HG02852 (cell line): Measurements from ENCODE around the gene PCSK9.

Source experiments
- ATAC-seq: cut with Tn5 transposase; IDR thresholded peaks from one replicate; pipeline ENCODE4 v1.9.1; 2021; ENCODE audit warnings: mild to moderate bottlenecking, moderate library complexity; ENCODE audit not compliant: unreplicated experiment

PCSK9 gene

GRCh38 chr1:55057270-55057955 lies 18.1 kb downstream of the PCSK9 start:
- no peak for ATAC-seq

DNA sequence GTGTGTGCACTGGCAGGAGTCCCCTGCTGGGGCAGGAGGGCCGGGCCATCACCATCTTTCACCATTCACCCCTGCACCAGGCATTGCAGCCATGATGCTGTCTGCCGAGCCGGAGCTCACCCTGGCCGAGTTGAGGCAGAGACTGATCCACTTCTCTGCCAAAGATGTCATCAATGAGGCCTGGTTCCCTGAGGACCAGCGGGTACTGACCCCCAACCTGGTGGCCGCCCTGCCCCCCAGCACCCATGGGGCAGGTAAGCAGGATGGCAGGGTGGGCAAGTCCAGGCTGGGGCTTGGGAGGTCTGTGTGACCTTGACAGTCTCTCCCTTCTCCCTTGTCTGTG lies 18.6 kb downstream of the PCSK9 start:
- no peak for ATAC-seq

DNA sequence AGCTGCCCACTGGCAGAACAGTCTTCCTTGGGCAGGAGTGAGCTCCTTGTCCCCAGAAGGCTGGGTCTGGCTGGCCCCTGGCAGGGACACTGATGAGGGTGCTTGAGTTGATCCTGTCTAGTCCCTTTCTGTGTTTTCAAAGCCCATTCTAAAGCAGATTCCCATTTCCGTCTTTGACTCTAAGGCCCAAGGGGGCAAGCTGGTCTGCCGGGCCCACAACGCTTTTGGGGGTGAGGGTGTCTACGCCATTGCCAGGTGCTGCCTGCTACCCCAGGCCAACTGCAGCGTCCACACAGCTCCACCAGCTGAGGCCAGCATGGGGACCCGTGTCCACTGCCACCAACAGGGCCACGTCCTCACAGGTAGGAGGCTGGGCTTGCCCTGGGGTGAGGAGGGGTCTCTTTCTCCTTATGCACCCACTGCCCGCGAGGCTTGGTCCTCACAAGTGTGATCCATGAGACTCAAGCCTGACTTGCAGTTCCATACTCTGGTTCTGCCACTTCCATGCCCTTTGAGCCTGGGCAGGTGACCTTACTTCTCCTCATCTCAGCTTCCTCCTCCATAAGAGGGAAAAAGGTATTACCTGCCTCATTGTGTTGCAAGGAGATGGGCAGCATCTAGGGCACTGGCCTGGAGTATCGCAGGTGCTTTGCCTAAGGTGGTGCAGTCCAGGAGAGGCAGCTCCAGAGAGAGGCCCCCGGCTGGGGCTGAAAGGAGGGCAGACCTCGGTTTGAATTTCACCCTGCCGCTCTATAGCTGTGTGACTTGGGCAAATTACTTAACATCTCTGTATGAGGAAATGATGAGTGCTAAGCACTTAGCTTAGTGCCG lies 20.2 kb downstream of the PCSK9 start:
- no peak for ATAC-seq

DNA sequence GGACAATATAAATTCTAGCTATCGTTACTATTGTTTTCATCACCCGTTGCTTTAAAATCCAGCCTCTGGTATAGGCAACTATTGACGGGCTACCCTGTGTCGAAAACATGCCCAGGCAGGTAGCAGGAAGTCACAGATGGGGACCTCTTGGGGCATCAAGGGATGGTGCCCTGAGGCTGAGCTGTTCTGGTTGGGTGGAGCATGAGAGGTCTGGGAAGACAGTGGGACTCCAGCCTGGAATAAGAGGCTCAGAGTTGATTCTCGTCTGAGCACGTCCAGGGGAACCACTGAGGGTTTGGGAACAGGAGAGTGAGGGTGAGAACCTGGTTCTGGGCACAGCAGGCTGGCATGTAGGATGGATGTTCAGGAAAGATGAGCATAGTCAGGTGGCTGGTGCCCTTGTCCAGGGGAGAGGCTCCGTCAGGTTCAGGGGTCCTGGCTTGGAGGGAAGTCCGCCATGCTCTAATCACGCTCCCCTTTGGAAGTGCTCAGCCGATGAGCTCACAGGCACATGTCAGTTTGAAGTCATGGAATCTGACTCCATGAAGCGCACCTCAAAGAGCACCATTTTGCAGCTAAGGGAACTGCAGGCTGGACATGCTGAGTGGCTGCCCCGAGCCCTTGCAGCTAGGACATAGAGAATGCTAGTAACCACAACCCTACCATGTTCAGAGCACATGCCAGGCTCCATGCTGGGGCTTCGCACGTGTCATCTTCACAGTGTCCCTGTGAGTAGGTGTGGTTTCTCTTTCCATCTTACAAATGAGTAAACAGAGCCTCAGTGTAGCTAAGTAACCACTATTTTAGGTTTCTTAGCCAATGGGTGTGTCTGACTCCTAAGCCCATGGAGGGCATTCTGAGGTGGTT lies 21.0 kb downstream of the PCSK9 start:
- ATAC-seq = peak; percentile 69

GRCh38 chr1:55061000-55061705 lies 21.8 kb downstream of the PCSK9 start:
- no peak for ATAC-seq

GRCh38 chr1:55061706-55062321 lies 22.5 kb downstream of the PCSK9 start:
- ATAC-seq = no peak

DNA sequence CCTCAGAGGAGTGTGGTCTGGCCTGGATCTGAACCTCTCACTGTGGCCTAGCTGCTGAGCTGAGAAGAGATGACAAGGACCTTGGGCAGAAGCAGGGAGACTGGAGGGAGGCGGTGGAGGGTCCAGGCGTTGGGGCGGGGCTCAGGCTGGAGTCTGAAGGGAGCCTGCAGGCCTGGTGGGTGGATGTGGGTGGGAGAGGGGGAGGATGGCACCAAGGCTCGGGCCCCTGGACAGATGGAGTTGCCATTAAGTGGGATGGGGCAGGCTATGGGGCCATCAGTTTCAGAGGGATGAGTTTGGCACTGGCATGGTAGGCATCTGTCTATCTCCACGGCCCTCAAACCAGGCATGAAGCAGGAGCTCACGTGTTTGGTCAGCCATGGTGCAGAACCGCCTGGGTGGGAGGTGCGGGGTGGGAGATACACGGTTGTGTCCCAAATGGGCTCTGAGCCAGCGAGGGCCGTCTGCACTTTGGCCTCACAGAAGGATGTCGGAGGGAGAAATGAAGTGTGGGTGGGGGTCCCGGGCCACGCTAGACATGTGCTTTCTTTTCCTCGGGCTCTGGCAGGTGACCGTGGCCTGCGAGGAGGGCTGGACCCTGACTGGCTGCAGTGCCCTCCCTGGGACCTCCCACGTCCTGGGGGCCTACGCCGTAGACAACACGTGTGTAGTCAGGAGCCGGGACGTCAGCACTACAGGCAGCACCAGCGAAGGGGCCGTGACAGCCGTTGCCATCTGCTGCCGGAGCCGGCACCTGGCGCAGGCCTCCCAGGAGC lies 23.6 kb downstream of the PCSK9 start:
- no peak for ATAC-seq

DNA sequence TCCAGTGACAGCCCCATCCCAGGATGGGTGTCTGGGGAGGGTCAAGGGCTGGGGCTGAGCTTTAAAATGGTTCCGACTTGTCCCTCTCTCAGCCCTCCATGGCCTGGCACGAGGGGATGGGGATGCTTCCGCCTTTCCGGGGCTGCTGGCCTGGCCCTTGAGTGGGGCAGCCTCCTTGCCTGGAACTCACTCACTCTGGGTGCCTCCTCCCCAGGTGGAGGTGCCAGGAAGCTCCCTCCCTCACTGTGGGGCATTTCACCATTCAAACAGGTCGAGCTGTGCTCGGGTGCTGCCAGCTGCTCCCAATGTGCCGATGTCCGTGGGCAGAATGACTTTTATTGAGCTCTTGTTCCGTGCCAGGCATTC lies 24.2 kb downstream of the PCSK9 start:
- no peak for ATAC-seq

- no peak for ATAC-seq
These were observed 24.8 kb downstream of the PCSK9 start for GRCh38 chr1:55064071-55064581.

- no peak for ATAC-seq
These were observed 25.5 kb downstream of the PCSK9 start for GRCh38 chr1:55064861-55065263.

GRCh38 chr1:55065648-55066047 lies 26.3 kb downstream of the PCSK9 start:
- ATAC-seq = no peak

- no peak for ATAC-seq
These were observed 27.9 kb downstream of the PCSK9 start for GRCh38 chr1:55067022-55067778.

- no peak for ATAC-seq
These were observed 28.6 kb downstream of the PCSK9 start for GRCh38 chr1:55067914-55068313.

GRCh38 chr1:55068638-55069037 lies 29.3 kb downstream of the PCSK9 start:
- ATAC-seq = no peak

- ATAC-seq = no peak
These were observed 29.9 kb downstream of the PCSK9 start for GRCh38 chr1:55069280-55069679.

DNA sequence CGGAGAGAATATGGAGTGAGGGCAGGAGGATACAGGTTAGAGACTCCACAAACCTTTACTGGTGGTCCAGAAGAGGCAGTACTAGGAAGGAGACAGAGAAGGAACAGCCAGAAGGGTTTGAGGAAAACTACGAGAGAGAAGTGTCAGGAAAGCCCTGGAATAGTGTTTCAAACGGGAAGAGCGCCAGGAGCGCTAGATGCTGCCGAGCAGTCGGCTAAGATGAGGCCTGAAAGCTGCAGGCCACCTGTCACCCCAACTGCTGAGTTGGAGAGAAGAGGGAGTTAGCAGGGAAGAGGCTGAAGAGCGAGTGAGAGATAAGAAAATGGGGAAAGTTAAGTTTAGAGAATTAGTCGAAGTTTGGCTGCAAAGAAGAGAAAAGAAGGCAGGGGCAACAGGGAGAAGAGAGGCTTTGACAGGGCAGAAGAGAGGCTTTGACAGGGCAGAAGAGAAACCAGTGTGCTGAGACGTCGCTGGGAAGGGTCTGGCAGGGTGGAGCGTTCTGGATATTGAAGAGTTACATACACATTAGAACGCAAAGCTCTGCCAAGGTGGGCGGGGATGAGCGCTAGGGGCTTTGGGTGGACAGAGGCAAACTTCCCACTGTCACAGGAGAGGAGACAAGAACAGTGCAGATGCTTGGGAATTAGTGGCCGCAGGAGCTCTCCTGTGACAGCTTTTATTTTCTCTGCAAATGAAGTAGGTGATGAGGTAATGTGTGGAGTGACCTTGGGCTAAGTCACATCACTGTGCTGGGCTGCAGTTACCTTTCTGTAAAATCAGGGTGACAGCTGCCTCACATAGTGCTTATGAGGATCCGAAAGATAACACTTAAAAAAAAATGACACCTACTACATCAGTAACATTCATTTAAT lies 31.2 kb downstream of the PCSK9 start:
- no peak for ATAC-seq

- no peak for ATAC-seq
These were observed 32.1 kb downstream of the PCSK9 start for GRCh38 chr1:55071477-55071876.
